GM19025 (cell line): ENCODE measurements around the gene ATF7IP.

ENCODE experiments used
- ATAC-seq: cut with Tn5 transposase; IDR thresholded peaks from one replicate; pipeline ENCODE4 v1.9.1; 2021; ENCODE audit warnings: mild to moderate bottlenecking, low read depth, moderate library complexity; ENCODE audit not compliant: unreplicated experiment

The ATF7IP gene

GRCh38 chr12:14473707-14474287 is 108.3 kb downstream of the ATF7IP start:
- ATAC-seq = no peak

- ATAC-seq = no peak
Observed at GRCh38 chr12:14479004-14479403, 113.5 kb downstream of the ATF7IP start.

GRCh38 chr12:14481201-14481600 is 115.7 kb downstream of the ATF7IP start:
- ATAC-seq = no peak

DNA sequence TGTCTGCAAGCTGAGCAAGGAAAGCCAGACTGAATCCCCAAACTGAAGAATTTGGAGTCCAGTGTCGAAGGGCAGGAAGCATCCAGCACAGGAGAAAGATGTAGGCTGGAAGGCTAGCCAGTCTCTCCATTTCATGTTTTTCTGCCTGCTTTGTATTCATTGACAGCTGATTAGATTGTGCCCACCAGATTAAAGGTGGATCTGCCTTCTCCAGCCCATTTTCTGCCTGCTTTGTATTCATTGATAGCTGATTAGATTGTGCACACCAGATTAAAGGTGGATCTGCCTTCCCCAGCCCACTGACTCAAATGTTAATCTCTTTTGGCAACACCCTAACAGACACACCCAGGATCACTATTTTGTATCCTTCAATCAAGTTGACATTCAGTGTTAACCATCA is 116.9 kb downstream of the ATF7IP start:
- ATAC-seq = no peak

DNA sequence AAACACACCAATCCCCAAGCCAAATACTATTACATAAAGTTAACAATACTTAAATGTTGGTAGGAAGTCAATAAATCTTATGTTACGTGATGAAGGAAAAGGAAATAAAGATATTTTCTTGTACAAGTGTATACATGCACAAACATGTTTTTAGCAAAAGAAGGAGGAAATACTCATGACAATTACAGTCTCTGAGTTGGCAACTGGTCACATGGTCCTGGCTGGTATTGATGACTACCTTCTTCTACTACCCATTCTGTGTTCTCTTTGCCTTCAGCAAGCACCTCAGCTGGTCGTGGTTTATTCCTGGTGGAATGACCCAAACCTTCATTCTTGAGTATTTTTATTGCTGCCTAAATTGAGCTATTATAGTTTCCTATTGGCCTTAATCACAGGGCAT is 117.4 kb downstream of the ATF7IP start:
- ATAC-seq = no peak

- ATAC-seq = no peak
Observed at GRCh38 chr12:14495326-14495725, 129.8 kb downstream of the ATF7IP start.

DNA sequence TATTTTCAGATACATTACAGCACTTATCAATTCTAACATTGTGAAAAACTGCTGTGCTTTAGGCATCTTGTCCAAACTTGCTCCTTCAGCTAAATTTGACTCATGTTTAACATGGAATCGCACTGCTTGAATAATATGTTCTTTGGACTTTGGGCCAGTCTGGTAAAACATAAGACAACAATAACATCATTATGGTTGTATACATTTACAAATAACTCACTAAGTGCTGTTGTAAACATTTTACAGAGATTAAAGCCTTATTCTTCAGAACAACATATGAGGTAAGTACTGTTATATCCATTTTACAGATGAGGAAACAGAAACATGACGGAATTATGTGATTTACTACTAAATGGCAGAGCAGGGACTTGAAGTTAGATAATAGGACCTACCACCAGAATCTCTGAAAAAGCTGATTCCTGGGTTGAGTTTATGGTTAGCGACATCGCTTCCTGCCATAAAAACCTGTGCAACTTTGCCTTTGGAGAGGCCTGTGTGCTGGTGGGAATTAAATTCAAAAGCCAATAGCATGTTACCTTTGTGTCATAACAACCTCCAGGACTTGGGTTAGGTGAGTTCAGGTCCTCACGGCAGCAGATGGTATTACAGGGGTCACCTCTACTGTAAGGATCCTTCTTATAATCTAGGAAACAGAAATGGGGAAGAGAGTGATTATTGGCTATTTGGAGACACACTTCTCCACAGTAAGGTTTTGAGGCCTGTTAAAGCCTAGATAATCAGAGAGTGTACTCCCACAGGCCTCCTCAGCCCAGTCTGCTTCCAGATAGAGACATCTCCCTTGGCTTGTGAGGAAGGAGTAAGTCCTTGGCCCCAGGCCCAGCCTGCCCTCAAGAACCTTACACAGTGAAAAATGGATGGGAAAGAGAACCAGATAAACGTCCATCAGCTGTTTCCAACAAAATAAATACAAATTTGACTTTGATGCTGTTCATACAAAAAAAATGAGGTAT is 140.4 kb downstream of the ATF7IP start:
- no peak for ATAC-seq

DNA sequence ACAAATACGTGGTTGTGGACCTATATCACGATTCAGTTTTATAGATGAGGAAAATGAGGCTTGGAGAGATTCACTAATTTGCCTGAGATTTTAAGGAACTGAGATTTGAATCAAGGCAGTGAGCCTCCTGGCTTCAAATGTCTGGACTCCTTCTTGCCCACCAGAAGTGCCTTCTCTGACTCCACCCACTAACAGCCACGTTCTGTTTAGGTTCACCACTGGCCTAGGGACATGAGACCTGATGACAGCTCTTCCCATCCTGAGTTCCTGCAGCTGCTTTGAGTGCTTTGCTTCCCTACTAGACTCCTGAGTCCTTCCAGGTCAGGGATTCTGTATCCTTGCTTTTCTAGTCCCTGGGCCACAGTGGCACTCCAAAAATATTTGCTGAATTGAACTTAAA is 145.1 kb downstream of the ATF7IP start:
- ATAC-seq = no peak

GRCh38 chr12:14514154-14514842 is 148.8 kb downstream of the ATF7IP start:
- ATAC-seq = no peak

DNA sequence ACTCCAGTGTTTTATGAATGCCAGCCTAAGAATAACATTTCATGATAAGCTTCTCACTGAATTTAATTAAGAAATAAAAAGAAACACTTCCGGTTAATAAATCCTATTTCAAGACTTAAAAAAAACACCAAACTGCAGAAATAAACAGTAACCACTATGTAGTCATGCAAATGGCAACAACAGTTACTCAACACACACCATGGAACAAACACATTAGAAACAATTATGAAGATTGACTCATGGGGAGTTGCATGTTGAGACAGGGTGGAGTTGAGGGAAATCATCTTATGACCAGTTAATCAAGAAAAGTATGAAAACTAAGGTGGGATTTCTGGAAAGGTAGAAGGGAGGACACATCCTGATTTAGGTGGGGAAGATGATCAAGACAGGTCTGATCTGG is 149.5 kb downstream of the ATF7IP start:
- ATAC-seq = no peak

DNA sequence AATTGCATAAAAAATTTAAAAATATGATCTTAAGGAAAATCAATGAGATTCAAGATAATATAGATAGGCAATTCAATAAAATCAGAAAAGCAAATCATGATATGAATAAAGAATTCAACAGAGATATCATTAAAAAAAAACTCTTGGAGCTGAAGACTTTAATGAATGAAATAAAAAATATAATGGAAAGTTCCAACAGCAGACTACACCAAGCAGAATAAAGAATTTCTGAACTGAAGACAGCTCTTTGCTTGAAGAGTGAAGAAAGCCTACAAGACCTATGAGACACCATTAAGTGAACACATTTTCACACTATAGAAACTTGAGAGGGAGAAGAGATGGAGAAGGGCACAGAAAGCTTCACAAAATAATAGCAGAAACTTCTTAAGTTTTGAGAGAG is 156.3 kb downstream of the ATF7IP start:
- ATAC-seq = no peak

- ATAC-seq = no peak
Observed at GRCh38 chr12:14525964-14526363, 160.5 kb downstream of the ATF7IP start.

- no peak for ATAC-seq
Observed at GRCh38 chr12:14532152-14532551, 166.7 kb downstream of the ATF7IP start.

DNA sequence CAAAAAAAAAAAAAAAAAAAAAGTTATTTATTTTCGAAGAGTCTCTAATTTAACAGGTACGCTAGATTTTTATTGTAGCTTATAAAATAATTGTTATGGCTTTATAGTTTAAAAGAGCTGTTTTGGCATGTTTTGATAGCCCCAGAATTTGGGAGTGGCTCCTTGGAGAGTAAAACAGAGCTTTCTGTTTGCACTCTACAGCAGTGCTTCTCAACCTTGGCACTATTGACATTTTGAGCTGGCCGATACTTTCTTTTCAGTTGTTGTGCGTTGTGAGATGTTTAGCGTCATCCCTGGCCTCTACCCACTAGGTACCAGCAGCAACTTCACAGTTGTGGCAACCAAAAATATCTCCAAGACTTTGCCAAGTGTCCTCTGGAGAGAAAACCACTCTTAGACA is 171.6 kb downstream of the ATF7IP start:
- ATAC-seq = no peak

DNA sequence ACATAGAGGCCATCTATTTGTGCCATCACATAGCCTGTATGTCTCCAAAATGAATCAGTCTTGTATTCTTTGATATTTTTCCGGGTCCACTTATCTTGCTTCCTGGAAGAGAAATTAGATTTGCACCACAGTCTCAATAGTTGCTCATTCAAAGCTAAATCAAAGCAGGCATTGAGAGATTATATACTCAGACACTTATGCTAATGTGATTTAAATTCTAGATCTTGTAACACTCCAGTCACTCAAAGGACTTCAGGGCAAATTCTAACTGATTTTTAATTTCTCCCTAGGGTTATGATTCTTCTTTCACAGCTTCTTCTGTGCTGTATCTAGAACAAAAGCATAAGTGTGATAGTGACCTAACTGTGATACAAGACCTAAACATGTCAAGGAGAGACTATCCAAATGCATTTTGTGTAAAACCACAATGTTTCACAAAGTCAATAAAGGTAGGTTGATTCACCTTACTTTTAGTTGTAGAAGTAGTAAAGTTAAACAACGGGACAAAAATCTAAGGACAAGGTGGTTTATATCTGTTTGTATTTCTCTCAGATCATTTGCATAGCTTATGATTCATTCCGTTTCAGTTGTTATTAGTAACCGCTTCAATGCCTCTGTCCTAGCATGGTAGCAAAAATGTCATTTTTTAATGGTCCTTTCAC is 175.4 kb downstream of the ATF7IP start:
- ATAC-seq = no peak

DNA sequence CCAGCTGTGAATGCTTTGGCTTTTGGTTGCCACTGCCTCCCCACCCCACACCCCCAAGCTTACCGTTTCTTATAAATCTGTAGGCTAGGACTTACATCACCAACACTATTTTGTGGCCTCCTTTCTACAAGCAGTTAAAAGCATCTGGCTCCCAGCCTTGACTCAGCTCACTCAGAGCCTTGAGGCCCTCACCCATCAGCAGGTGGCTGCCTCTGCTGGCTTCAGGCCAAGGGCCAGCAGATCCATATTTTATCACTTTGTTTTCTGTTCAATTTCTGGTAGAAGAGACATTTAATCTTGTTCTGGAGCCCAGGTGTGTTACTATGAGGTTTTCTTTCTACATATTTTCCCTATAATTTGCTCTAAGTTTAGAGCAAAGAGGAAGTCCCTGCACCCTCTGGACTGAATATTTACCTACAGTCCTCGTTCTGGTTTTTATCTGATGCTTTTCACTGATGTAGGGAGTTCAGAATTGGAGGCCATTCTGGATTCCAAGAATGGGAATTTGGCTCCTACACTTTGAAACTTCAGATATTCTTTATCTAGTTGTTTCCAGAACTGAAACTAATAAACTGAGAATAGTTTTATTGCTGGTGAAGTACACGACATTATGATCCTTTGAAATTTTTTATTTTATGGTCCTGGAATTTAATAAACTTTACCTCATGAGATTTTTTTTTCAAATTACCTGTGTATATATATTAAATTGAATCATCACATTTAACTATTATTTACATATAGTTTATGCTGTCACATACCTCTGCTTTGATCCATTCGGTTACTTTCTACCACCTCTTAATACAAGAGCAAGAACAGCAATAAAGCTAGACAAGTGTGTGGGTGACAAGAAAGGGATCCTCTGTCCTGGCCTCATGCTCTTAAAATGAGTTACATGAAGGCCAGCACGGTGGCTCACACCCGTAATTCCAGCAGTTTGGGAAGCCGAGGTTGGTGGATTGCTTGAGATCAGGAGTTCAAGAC is 180.0 kb downstream of the ATF7IP start:
- ATAC-seq = no peak

DNA sequence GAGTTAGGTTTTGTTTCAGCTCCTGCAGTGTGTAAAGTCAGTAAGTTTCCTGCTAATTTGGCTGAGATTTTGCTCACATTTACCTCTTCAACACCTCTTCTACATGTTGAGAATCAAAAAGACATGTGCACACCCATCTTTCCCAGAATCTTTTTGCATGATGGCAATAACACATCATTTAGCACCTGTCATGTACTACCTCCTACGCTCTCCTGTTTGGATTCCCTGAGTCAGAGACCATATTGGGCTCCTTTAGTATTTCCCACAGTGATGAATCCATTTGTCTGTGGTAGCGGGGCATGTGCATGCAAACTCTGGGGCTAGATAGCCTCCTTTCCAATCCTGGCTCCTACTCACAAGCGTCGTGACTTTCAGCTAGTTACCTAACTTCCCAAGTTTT is 182.1 kb downstream of the ATF7IP start:
- no peak for ATAC-seq

DNA sequence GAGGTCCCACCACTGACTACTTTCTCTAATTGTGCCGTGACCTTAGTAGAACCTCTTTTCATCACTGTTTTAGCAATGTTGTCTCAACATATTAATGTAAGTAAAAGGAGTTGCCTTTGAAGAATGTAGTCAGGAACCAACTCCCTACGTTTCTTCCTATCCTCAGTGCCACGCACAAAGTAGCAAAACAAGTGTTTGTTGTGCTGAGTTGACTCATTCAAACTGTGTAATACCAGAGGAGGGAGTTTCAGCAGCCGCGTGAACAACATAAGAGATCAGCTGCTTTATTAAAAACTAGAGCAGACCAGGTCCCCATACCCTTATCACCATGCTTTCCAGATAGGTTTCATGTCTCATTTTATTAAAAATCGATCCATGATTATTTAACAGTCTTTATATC is 183.1 kb downstream of the ATF7IP start:
- no peak for ATAC-seq
